GM19467 (cell line): ENCODE data around the gene FZD7.

ENCODE experiments used
- ATAC-seq: cut with Tn5 transposase; IDR thresholded peaks from one replicate; pipeline ENCODE4 v1.9.1; 2021; ENCODE audit warnings: mild to moderate bottlenecking, moderate library complexity; ENCODE audit not compliant: unreplicated experiment

Gene FZD7

GRCh38 chr2:202009581-202009980, 24.1 kb upstream of the FZD7 start:
- ATAC-seq = no peak

- ATAC-seq = no peak
These were observed 19.3 kb upstream of the FZD7 start for GRCh38 chr2:202014318-202014717.

- no peak for ATAC-seq
These were observed 18.9 kb upstream of the FZD7 start for GRCh38 chr2:202014759-202015211.

- ATAC-seq = no peak
These were observed 18.2 kb upstream of the FZD7 start for GRCh38 chr2:202015471-202015870.

- no peak for ATAC-seq
These were observed 17.0 kb upstream of the FZD7 start for GRCh38 chr2:202016579-202017227.

GRCh38 chr2:202017940-202018339, 15.7 kb upstream of the FZD7 start:
- no peak for ATAC-seq

- ATAC-seq = no peak
These were observed 14.7 kb upstream of the FZD7 start for GRCh38 chr2:202018950-202019349.

GRCh38 chr2:202019689-202020450, 13.8 kb upstream of the FZD7 start:
- no peak for ATAC-seq

- no peak for ATAC-seq
These were observed 10.9 kb upstream of the FZD7 start for GRCh38 chr2:202022755-202023154.

GRCh38 chr2:202023198-202023903, 10.3 kb upstream of the FZD7 start:
- ATAC-seq = no peak

- no peak for ATAC-seq
These were observed 9.8 kb upstream of the FZD7 start for GRCh38 chr2:202023904-202024266.

GRCh38 chr2:202024871-202025270, 8.8 kb upstream of the FZD7 start:
- ATAC-seq = no peak

- no peak for ATAC-seq
These were observed 7.8 kb upstream of the FZD7 start for GRCh38 chr2:202025816-202026215.

- ATAC-seq = no peak
These were observed 7.1 kb upstream of the FZD7 start for GRCh38 chr2:202026507-202026906.

- ATAC-seq = no peak
These were observed 3.0 kb upstream of the FZD7 start for GRCh38 chr2:202030691-202031090.

- ATAC-seq = no peak
These were observed 2.3 kb upstream of the FZD7 start for GRCh38 chr2:202031246-202031951.

GRCh38 chr2:202032846-202033316, 774 bp upstream of the FZD7 start:
- peak; percentile 7 for ATAC-seq

- peak; percentile 8 for ATAC-seq
These were observed 814 bp downstream of the FZD7 start for GRCh38 chr2:202034249-202035088.

GRCh38 chr2:202035089-202035940, 1.7 kb downstream of the FZD7 start:
- ATAC-seq = no peak
